ENCODE results near the gene CLCA2.

GRCh38 chr1:86464819-86465218 lies 40.8 kb downstream of the CLCA2 start:
- no peak for TF ChIP-seq CTCF (IDR thresholded peaks at IDR 0.05)
- no peak for TF ChIP-seq EZH2 (IDR thresholded peaks at IDR 0.05)

Measured in neural progenitor cell (in vitro differentiated cells).